ENCODE data around the gene KCNJ6.

DNA sequence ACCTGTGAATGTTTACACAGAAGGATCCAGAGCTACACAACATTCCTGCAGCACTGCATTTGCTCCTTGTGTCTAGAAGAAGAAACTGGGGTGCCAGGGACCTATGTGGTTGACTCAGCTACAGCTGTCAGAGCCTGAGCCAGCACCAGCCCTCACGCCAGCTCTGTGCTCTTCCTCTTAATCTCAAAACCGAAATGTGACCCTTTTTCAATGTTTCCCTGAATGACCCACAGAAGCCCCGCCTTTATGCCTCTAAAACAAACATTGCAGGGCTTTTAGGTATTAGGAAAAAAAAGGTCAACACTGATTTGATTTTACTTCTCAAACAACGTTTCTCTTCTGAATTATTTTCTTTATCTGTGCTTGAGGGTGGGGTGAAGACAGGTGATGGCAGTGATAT lies 289.2 kb downstream of the KCNJ6 start:
- TF ChIP-seq CTCF (IDR thresholded peaks at IDR 0.05) (no peak), EZH2 (IDR thresholded peaks at IDR 0.05) (no peak), EZH2phosphoT487 (IDR thresholded peaks at IDR 0.05) (no peak)
